H1 (cell line): Measurements from ENCODE around the gene ARHGAP15. TPM values are rescaled to one million over a fixed set of nuclear protein-coding genes. Genes with fewer than 3 reads are reported as not detected.

ENCODE experiments used
- ASH2L ChIP-seq: fragments of 200-600, 300-600 bp; sonication (generic); IDR thresholded peaks from one replicate; pipeline ENCODE4 v1.7.1; 2017; ENCODE audit warnings: low read length
- CBX8 ChIP-seq: fragments of 300-800, 300-1000 bp; sonication (generic); IDR thresholded peaks from 2 replicates; pipeline ENCODE4 v1.7.1; 2016; ENCODE audit warnings: low read depth, low read length, borderline replicate concordance
- CEBPB ChIP-seq: IDR thresholded peaks from 2 replicates; pipeline ENCODE4 v1.6.1; 2012; ENCODE audit warnings: low read depth, low read length
- EZH2 ChIP-seq: fragments of 200-600 bp; sonication (generic); IDR thresholded peaks from 2 replicates; pipeline ENCODE4 v1.7.1; 2012; ENCODE audit warnings: low read depth, mild to moderate bottlenecking, moderate library complexity, low read length, inconsistent platforms; ENCODE audit not compliant: severe bottlenecking
- FOSL1 ChIP-seq: IDR thresholded peaks from 2 replicates; pipeline ENCODE4 v1.6.1; 2011; ENCODE audit warnings: mild to moderate bottlenecking, low read depth, low read length, moderate library complexity; ENCODE audit not compliant: insufficient read depth
- HDAC2 ChIP-seq, 2 experiments: fragments of 300-600 bp in 1 of 2; sonication (generic) in 1 of 2; IDR thresholded peaks; 2 replicates each; pipeline ENCODE4 v1.6.1; 2011 to 2012; ENCODE audit warnings: low read depth in 2 of 2, low read length in 2 of 2, mild to moderate bottlenecking in 2 of 2, moderate library complexity in 2 of 2, borderline replicate concordance in 1 of 2, inconsistent platforms in 1 of 2
- HDAC6 ChIP-seq: IDR thresholded peaks from one replicate; pipeline ENCODE4 v1.7.1; 2012; ENCODE audit warnings: low read depth, mild to moderate bottlenecking, inconsistent platforms, low read length, moderate library complexity
- JUN ChIP-seq: IDR thresholded peaks from 2 replicates; pipeline ENCODE4 v1.6.1; 2011; ENCODE audit warnings: low read depth, mild to moderate bottlenecking, improper control_type of control experiment, low read length
- POLR2A ChIP-seq, 2 experiments: IDR thresholded peaks; 1 replicate in 1 of 2; 2 replicates in 1 of 2; pipeline ENCODE4 v1.6.1; 2011; ENCODE audit warnings: low read depth in 2 of 2, low read length in 2 of 2, mild to moderate bottlenecking in 2 of 2; ENCODE audit errors: control extremely low read depth in 1 of 2
- TEAD4 ChIP-seq: IDR thresholded peaks from 2 replicates; pipeline ENCODE4 v1.6.1; 2012; ENCODE audit warnings: low read depth, low read length, inconsistent platforms, mixed read lengths
- polyA plus RNA-seq, 7 experiments: library from polyadenylated mRNA; depleted of rRNA in 3 of 7; stranded (reverse) in 5 of 7; unstranded in 2 of 7; fragments of >200 nt in 5 of 7; fragments of 200-250 nt in 2 of 7; gene quantifications; 1 replicate in 5 of 7; 2 replicates in 1 of 7; 4 replicates in 1 of 7; pipeline versions ENCODE4 v1.2.1 to v1.2.3, GENCODE V29; 2011 to 2013; ENCODE audit warnings: missing spikeins in 2 of 7, mixed read lengths in 2 of 7
- total RNA-seq: library from RNA; stranded (reverse); fragmentation: NEBNext Ultra II Directional; extraction: Animal tissue kit (Norgen Biotek cat#: 25700); gene quantifications from 2 replicates; pipeline ENCODE4 v1.2.1, GENCODE V29; 2021
- TF ChIP-seq, protein P1 (sequence below): fragments of 300-600 bp; sonication (generic); IDR thresholded peaks from 2 replicates; pipeline ENCODE4 v1.7.1; 2012; ENCODE audit warnings: low read length, moderate library complexity, mild to moderate bottlenecking, inconsistent platforms; ENCODE audit not compliant: insufficient replicate concordance
- TF ChIP-seq, protein P2 (sequence below): IDR thresholded peaks from 2 replicates; pipeline ENCODE4 v1.6.1; 2011; ENCODE audit warnings: low read depth, mild to moderate bottlenecking, low read length; ENCODE audit not compliant: insufficient read depth

The ARHGAP15 gene
- total and polyA plus RNA-seq, 2 of the 8 experiments (the other 6 are each of a cell fraction or from before 2014, with no cell fraction given) = not detected

DNA sequence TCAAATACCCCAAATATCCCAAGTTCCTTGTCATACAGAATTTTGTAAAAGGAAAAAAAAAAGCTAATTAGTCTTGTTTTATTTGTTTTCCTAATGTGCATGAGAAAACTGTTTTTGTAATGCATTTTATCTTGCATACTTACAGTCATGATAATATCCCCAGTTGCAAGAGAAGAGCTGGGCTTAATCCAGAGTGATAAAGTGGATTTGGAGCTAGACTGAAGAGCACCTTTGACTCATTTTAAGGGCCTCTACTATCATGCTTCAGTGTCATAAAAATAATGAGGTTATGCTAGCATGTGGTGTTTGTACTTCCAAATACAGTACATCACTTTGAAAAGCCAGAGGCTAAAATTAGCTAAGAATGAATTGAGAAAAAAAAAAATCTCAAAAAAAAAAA is 26.4 kb downstream of the ARHGAP15 start (continued):
- TF ChIP-seq, protein P1, sequence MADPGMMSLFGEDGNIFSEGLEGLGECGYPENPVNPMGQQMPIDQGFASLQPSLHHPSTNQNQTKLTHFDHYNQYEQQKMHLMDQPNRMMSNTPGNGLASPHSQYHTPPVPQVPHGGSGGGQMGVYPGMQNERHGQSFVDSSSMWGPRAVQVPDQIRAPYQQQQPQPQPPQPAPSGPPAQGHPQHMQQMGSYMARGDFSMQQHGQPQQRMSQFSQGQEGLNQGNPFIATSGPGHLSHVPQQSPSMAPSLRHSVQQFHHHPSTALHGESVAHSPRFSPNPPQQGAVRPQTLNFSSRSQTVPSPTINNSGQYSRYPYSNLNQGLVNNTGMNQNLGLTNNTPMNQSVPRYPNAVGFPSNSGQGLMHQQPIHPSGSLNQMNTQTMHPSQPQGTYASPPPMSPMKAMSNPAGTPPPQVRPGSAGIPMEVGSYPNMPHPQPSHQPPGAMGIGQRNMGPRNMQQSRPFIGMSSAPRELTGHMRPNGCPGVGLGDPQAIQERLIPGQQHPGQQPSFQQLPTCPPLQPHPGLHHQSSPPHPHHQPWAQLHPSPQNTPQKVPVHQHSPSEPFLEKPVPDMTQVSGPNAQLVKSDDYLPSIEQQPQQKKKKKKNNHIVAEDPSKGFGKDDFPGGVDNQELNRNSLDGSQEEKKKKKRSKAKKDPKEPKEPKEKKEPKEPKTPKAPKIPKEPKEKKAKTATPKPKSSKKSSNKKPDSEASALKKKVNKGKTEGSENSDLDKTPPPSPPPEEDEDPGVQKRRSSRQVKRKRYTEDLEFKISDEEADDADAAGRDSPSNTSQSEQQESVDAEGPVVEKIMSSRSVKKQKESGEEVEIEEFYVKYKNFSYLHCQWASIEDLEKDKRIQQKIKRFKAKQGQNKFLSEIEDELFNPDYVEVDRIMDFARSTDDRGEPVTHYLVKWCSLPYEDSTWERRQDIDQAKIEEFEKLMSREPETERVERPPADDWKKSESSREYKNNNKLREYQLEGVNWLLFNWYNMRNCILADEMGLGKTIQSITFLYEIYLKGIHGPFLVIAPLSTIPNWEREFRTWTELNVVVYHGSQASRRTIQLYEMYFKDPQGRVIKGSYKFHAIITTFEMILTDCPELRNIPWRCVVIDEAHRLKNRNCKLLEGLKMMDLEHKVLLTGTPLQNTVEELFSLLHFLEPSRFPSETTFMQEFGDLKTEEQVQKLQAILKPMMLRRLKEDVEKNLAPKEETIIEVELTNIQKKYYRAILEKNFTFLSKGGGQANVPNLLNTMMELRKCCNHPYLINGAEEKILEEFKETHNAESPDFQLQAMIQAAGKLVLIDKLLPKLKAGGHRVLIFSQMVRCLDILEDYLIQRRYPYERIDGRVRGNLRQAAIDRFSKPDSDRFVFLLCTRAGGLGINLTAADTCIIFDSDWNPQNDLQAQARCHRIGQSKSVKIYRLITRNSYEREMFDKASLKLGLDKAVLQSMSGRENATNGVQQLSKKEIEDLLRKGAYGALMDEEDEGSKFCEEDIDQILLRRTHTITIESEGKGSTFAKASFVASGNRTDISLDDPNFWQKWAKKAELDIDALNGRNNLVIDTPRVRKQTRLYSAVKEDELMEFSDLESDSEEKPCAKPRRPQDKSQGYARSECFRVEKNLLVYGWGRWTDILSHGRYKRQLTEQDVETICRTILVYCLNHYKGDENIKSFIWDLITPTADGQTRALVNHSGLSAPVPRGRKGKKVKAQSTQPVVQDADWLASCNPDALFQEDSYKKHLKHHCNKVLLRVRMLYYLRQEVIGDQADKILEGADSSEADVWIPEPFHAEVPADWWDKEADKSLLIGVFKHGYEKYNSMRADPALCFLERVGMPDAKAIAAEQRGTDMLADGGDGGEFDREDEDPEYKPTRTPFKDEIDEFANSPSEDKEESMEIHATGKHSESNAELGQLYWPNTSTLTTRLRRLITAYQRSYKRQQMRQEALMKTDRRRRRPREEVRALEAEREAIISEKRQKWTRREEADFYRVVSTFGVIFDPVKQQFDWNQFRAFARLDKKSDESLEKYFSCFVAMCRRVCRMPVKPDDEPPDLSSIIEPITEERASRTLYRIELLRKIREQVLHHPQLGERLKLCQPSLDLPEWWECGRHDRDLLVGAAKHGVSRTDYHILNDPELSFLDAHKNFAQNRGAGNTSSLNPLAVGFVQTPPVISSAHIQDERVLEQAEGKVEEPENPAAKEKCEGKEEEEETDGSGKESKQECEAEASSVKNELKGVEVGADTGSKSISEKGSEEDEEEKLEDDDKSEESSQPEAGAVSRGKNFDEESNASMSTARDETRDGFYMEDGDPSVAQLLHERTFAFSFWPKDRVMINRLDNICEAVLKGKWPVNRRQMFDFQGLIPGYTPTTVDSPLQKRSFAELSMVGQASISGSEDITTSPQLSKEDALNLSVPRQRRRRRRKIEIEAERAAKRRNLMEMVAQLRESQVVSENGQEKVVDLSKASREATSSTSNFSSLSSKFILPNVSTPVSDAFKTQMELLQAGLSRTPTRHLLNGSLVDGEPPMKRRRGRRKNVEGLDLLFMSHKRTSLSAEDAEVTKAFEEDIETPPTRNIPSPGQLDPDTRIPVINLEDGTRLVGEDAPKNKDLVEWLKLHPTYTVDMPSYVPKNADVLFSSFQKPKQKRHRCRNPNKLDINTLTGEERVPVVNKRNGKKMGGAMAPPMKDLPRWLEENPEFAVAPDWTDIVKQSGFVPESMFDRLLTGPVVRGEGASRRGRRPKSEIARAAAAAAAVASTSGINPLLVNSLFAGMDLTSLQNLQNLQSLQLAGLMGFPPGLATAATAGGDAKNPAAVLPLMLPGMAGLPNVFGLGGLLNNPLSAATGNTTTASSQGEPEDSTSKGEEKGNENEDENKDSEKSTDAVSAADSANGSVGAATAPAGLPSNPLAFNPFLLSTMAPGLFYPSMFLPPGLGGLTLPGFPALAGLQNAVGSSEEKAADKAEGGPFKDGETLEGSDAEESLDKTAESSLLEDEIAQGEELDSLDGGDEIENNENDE = no peak
- TF ChIP-seq EZH2 (no peak), POLR2A (IDR thresholded peaks at IDR 0.05; ENCODE audit: control extremely low read depth in 1 of 2, low read depth in 2 of 2, low read length in 2 of 2) (no peak), FOSL1 (no peak), ASH2L (no peak), TEAD4 (no peak), CEBPB (no peak), HDAC2 (IDR thresholded peaks at IDR 0.05; ENCODE audit: borderline replicate concordance in 1 of 2, low read depth in 2 of 2, low read length in 2 of 2) (no peak), HDAC6 (no peak), JUN (no peak), CBX8 (no peak)
- TF ChIP-seq, protein P2, sequence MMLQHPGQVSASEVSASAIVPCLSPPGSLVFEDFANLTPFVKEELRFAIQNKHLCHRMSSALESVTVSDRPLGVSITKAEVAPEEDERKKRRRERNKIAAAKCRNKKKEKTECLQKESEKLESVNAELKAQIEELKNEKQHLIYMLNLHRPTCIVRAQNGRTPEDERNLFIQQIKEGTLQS = no peak
- TF ChIP-seq, all 59 proteins: peak for 0
